GM19372 (cell line): ENCODE data around the gene LRRC10B.

Experiments
- ATAC-seq: cut with Tn5 transposase; IDR thresholded peaks from one replicate; pipeline ENCODE4 v1.9.1; 2021; ENCODE audit warnings: mild to moderate bottlenecking, low read depth, moderate library complexity; ENCODE audit not compliant: unreplicated experiment

LRRC10B gene

DNA sequence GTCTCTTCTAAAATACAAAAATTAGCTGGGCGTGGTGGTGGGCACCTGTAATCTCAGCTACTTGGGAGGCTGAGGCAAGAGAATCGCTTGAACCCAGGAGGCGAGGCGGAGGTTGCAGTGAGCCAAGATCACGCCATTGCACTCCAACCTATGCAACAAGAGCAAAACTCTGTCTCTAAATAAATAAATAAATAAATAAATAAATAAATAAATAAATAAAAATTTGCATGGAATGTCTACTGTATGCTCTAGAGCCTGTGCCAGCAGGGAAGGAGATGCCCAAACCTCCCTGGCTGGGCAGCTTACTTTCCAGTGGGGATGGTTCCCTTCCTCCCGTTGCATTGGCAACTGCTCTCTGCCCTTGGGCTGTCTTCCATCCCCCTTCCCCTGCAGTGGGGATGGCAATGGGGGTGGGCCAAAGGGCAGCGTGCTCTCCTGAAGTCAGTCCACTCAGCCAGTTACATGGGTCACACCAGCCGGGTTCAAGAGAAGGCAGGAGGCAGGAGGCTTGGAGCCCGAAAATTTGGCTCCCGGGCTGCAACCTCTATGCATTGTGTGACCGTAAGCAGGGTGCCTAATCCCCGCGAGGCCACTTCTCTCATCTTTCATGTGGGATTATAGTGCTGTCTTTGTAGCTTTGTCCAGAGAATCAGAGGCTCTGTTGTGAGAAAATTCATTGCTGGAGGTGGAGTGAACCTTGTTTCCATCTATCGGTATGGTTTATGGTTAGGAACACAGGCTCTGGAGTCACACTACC is 1.4 kb upstream of the LRRC10B start:
- ATAC-seq, result no peak

DNA sequence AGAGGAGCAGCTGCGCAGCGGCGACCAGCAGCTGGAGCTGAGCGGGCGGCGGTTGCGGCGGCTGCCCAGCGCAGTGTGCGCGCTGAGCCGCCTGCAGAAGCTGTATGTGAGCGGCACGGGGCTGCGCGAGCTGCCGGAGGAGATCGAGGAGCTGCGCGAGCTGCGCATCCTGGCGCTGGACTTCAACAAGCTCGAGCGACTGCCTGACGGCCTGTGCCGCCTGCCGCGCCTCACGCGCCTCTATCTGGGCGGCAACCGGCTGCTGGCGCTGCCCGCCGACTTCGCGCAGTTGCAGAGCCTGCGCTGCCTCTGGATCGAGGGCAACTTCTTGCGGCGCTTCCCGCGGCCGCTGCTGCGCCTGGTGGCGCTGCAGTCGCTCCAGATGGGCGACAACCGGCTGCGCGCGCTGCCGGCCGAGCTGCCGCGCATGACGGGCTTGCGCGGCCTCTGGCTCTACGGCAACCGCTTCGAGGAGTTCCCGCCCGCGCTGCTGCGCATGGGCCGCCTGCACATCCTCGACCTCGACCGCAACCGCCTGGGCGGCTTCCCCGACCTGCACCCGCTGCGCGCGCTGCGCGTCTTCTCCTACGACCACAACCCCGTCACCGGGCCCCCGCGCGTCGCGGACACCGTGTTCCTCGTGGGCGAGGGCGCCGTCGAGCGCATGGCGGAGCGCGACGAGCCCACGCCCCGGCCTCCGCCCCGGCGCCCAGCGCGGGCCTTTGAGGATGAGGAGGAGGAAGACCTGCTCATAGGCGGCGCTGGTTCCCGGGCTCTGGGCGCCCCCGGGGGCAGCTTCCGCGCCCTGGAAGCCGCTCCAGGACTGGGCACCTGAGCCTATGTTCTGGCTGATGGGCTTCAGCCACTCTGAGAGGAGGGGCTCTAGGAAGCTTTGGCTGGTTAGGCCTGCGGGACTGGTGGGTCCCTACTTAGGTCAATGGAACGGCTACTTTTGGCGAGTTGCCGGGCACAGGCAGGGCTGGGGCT is 787 bp downstream of the LRRC10B start:
- peak; percentile 68 for ATAC-seq

DNA sequence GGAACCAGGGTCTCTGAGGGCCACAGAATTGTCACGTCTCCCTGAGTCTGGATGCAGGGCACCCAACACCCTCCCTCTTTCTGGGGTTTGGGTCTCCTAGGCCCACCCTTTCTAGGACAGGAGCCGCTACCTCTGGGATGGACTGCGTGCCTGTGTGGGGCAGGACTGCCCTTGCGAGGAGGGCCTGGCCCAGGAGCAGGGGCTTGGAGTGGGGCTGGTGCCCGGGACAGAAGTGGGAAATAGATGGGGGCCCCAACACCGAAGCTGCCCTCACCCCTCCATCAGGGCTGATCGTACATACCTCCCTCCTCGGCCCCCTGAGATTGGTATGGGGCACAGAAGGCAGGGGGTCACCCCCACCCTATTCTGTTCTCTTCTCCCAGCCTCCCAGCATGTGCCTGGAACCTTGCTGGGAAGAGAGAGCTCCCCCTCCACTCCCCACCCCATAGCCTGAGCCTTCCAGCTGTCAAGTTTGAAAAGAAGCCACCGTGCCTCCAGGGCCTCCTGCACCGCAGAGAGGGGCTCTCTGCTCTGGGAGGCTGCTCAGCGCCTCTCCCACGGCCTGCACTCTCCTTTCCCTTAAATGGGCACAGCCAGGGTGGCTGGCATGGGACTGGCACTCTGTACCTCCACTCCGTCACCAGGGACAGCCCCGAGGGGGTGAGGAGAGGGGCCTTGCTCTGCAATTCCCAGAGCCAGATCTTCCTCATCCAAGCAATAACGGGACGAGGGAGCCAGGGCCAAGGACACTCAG is 1.8 kb downstream of the LRRC10B start:
- no peak for ATAC-seq

DNA sequence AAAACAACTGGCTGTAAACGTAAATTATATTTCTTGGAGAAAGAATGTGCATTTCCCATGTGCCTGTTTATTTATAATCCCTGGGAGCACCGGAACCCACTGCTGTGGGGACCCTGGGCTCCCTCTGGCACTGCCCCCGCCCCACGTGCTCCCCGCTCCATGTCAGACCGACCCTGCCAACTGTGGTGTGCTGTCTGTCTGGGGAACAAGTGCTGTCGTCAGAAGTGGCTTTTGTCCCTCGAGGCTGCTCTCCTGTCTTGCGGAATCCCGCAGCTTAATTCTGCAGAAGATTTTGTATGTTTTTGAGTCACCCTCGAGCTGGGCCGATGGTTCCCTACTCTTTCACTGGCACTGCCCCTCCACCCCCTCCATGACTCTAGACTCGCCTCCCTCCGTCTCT is 2.4 kb downstream of the LRRC10B start:
- no peak for ATAC-seq

DNA sequence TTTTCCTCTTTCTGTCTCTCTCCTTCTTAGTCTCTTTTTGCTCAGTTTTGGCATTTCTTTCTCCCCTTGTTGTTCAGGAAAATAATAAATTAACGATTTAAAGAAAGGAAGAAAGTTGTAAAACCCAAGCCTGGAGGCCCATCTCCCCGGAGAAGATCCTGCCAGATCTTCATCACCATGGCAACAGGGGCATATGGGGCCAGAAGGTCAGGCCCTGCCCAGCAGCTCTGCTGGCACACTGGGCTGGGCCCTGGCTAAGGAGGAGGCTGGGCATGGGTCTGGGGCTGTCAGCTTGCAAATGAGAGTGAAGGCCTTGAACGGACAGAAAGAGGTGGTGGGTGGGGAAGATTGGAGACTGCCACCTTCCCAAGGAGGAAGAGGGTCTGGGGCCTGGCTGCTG is 2.8 kb downstream of the LRRC10B start:
- ATAC-seq, result no peak

DNA sequence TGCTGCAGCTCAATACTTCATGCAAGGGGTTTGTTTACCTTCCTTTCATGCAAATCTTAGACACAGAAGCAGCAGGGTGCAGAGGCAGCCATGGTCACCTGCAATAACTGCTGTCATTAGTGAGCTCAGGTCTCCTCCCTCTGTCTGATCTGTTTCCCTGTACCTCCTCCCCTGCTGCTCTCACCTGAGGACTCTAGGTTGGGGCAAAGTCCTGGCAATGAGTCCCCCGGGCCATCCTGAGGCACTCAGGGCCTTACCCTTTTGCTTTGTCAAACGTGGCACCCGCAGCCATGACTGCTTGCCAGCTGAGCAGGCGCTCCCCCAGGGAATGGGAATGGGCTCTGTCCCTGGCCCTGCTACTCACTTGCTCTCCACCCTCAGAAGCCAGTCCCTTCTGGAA is 3.9 kb downstream of the LRRC10B start:
- ATAC-seq, result no peak

DNA sequence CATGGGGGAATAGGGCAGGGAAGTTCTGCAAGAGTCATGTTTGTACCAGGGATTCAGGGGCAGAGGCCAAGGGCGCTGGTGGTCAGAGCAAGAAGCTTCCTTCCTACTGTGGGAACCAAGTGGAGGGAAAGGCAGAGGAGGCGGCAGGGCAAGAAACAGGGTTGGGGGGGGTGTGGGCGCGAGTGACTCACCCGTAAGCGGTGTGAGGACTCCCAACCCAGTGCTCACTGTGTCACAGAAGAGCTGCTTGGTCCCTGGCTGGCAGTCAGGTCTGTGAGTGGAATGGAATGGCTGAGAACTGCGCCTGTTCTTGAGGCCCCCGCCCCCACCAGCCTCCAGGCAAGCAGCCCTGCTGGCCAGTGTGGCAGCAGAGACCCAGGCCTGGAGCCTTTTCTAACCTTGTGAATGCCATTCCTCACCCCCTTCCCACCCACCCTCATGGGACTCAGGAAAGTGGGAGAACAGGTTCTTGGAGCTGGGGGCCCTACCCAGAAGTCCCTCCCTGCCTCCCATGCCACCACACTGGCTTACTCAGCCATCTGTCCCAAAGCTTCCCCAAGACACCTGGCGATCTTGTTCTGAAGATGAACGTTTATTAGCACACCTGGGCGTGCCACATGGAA is 4.7 kb downstream of the LRRC10B start:
- no peak for ATAC-seq

DNA sequence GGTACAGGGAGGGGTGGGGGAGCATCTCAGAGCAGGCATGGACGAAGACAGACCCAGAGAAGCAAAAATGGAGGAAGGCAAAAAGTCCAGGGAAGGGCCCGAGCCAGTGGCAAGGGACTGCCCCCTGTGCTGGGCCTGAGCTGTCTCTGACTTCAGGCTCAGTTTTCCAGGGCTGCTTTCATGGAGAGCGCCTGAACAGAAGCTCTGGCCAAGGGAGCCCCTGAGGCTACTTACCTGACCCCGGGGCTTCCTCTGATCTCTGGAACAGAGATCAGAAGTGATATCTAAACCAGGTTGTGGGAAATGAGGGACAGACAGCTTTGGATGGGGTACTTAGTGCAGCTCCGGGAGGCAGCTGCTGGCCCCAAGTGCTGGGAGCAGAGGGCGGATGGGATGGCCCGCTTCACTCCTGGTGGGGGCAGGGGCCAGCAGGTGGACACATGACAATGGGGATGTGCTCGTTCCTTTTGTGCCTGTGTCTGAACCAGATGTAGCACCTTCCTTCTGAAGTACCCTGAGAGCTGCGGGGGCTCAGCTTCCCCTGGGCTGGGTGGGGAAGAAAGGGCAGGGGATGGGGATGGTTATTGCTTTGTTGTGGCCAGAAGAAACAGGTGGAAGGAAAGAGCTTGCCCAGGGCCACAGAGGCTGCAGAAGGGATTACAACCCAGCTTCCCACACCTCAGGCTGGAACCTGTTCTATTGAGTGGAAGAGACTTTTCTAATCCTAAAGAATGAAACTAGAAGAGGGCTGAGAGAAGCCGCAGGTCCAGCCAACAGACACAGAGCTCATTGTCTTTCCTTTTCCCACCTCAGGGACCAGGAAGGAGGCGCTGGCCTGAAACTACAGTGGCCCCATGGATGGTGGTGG is 5.7 kb downstream of the LRRC10B start:
- ATAC-seq, result no peak

DNA sequence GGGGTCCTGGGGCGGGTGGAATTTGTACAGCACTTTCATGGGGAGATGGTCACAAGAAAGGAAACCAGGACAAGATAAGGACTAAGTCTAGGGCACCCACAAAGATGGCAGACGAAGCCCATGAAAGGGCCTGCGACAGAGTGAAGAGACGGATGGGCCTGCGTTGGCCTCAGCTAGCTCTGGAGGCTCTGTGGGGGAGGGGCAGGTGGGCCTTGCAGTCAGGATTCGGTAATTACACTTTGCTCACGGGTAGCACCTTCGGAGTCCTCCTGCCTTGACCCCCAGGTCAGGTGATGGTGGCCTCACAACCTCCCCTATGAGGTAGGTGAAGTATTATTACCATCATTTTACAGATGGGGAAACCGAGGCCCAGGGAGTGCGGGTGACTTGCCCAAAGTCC is 7.1 kb downstream of the LRRC10B start:
- ATAC-seq, result no peak

DNA sequence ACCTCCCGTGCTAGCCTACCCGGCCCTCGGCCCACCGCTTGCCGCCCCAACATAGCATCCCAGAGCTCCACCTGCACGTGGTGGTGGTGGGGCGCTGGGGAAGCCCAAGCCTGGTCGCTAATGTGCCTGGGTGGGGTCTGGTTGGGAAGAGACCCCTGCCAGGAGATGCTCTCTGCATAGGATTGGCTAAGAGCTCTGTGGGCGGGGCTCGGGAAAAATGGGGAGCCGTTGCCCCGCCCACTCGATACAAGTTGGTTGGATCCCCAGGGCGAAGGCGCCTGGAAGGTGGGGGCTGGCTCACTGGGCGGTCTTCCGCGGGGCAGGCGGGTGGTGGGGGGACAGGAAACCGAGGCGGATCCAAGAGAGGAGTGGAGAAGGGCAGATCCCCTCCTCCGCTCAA is 7.6 kb downstream of the LRRC10B start:
- no peak for ATAC-seq

DNA sequence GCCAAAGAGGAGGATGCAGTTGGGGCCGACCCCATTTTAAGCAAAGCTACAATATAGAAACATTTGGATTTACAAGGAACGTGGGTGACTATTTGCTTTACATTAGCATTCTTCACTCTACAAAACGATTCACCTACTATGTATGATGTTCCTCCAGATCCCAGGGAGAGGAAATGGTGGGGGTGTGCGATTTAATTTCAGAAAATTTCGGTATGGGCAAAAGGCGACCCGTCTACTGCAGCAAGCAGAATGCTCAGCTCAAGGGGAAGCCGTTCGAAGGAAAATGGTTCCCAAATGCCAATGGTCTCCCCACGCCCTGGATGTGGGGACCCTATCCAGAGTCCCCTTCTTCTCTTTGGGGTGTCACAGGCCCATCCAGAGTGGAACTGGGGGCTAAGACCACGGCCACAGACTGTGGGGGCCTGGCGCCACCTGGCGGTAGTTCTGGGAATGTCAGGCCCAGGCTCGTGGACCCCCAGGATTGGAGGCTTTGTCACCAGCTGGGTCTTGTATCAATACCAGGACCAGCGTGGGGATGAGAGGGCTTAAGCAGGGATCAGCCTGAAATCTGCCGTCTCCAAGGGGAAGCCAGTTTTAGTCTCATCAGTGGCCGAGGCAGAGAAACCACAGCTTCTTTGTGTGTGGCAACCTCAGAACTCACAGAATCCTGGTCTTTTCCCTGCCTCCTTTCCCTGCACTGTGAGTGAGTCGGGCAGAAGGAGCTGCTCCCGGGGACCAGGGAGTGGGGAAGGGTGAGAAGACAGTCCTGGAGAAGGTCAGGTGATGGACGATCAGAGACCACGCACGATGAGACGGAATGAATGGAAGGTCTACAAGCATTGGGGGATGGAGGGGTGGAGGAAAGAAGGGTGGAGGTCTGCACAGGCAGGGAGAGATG is 8.4 kb downstream of the LRRC10B start:
- no peak for ATAC-seq

DNA sequence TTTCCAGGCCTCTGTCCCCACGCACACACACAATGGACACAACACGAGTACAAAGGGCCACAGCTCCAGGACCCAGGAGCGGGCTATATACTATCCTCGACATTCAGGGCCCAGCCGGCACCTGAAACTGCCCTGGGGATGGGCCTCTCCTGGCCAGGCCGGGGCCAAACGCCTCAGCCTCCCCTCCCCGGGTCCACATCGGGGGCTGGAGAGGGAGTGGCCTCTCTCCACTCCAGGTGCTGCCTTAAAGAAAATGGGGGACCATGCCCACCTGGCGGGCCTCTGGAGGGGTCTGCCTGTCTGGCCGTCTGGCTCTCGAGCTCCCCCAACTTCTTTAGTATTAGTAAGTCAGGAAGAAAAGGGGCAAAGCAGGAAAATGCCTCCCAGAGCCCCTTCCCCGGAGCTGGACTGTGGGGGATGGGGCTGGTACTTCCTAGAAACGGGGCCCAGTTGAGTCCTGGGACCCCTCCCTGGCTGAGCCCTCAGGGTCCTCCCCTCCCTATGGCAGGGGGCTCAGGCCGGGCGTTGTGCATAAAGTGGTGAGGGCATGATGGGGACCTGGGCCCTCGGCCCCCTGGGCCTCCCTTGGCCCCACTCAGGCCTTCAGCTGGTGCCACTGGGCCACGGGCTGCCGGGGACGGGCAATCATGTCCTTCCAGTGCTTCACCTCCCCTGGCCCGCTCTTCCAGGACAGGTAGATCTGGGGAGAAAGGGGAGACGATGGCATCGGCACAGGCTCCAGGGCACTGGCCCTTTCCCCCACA is 9.7 kb downstream of the LRRC10B start:
- ATAC-seq, result no peak

DNA sequence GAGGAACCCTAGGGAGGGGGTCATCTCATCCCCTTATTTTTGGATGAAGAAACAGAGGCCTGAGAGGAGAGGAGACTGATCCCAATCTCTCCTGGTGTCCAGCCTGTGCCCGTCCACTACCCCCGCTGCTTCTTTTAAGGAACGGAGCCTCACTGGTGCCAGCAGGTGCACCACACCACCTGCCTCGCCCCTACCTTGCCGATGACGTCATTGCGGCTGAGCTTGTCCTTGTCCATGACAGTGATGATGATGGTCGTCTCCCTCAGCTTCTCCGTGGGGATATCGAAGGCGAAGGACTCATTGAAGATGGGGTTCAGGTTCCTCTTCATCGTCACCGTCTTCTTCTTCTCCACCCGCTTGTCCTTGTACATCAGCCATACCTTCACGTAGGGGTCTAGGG is 14.3 kb downstream of the LRRC10B start:
- no peak for ATAC-seq

DNA sequence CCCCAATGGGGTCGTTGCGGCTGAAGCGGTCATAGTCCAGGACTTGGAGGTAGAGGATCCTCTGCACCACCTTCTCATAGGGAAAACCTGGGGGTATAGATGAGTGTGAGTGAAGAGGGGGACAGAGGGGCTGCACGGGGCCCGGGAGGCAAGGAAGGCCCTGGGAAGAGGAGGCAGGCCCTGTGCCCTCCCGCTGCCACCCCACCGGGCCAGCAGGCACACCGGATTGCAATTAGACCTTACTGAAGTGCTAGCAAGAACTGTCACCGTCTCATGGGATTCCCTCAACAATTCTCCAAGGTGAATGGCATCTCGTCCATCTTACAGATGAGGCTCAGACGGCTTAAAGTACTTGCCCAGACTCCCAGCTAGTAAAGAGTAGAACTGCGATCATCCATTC is 15.9 kb downstream of the LRRC10B start:
- ATAC-seq, result no peak

DNA sequence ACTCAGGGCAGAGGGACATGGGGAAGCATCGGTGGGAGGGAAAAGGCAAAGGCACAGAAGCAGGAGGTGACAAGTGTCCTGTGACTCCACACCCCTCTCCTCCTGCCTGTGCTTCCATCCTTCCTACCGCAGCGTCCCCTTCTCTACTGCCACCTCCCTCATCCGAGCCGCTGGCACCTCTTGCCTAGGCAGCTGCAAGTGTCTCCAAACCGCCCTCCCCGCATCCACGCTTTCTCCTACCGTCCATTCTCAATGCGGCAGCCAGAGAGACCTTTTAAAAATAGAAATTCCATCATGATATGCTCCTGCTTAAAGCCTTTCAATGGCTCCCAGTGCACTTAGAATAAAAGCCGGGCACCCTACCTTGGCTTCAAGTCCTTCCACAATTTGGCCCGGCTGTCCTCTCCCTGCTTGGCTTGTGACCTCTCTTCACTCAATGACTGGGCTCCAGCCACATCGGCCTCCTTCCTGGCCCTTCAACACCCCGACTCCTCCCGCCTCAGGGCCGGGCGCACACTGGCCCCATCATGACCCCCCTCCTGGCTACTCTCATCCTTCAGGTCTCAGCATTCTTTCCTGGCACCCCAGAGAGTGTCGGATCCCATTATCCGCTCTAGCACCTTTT is 16.5 kb downstream of the LRRC10B start:
- ATAC-seq, result no peak

DNA sequence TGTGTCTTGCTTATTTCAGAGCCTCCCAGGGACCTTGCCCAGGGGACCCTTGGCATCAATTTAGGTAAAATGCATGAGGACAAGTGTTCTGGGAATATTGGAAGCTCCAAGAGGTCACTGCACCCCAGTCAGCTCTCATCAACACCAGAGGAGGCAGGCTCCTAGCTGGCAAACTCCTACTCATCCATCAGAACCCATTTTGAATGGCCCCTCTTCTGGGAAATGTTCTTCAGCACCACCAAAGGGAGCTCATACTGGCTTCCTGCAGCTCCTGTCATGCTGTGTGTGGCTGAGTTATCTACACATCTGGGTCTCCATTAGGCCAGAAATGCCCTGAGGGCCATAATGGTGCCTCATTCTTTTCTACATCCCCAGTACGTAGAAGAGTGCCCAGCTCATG is 17.7 kb downstream of the LRRC10B start:
- no peak for ATAC-seq

DNA sequence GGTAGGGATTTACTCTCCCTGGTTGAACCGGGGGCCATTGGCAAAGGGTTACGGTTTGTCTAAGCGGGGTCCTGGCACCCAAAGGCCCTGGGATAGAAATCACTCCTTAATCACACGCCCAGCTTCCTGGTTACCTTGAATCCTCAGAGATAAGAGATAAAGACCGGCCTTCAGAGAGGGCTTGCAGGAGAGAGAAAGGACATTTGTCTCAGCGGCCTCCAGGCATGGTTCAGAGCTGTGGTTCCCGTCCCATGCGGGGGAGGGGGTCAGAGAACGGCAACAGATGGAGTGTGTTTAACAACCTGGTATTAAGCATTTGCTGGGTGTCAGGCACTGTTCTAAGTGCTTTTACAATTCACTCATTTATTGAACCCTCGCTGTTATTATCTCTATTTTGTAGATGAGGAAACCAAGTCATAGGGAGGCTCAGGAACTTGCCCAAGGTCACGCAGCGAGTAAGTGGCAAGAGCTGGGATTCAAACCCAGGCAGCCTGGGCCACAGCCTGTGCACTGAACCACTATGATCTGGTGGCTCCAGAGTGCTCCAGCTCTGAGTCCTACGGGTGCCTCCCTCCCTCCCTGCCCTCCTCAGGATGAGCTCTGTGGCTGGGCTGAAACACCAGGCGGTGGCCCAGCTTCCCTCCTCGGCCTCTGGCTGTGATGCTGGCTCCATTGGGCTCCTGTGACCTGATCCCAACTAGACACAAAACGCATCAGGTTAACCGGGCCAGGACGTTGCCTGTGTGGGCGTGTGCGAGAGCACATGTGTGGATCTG is 18.6 kb downstream of the LRRC10B start:
- ATAC-seq, result no peak
